GM12892 (cell line): ENCODE measurements around the gene PLEK2. TPM values are rescaled to one million over a fixed set of nuclear protein-coding genes. Genes with fewer than 3 reads are reported as not detected.
"Not testable (repeated sequence)": the region's sequence is repeated elsewhere in the genome, so short reads cannot be mapped to it uniquely, and the experiment has no call there.

Experiments used
- DNase-seq: peaks from one replicate; pipeline ENCODE4 v3.0.0; 2011; ENCODE audit not compliant: insufficient read length
- FAIRE-seq: peaks from 2 replicates; lab custom pipeline; 2011; peaks lifted over from hg19 to GRCh38; lab: Jason Lieb, UNC
- POLR2A ChIP-seq: IDR thresholded peaks from 2 replicates; pipeline ENCODE4 v1.6.1; 2011; ENCODE audit warnings: low read depth, low read length, control low read depth
- POLR2AphosphoS5 ChIP-seq: IDR thresholded peaks from 2 replicates; pipeline ENCODE4 v1.6.1; 2011; ENCODE audit warnings: low read depth, low read length, control low read depth
- TAF1 ChIP-seq: IDR thresholded peaks from 2 replicates; pipeline ENCODE4 v1.6.1; 2011; ENCODE audit warnings: low read depth, mild to moderate bottlenecking, control low read depth, low read length, borderline replicate concordance
- polyA plus RNA-seq: library from polyadenylated mRNA; unstranded; fragments of >200 nt; gene quantifications from one replicate; pipeline ENCODE4 v1.2.1, GENCODE V29; 2012; ENCODE audit warnings: missing spikeins, inconsistent platforms; ENCODE audit not compliant: missing spikeins

PLEK2 gene
- not detected for polyA plus RNA-seq

- DNase-seq (no peak), FAIRE-seq (no peak)
- no peak for TF ChIP-seq POLR2AphosphoS5
- TF ChIP-seq TAF1 = no peak
- TF ChIP-seq POLR2A = no peak
Measured at GRCh38 chr14:67411820-67412421, at the start of gene PLEK2. PLEK2 (minus strand) TSS chr14:67412165; CDS start chr14:67412059, 106 bp downstream.

GRCh38 chr14:67461341-67461985, 49.5 kb upstream of the PLEK2 start:
- FAIRE-seq = no peak
- DNase-seq = no peak
- TF ChIP-seq POLR2AphosphoS5 = no peak
- TF ChIP-seq POLR2A = no peak
- no peak for TF ChIP-seq TAF1

GRCh38 chr14:67459336-67459735, 47.4 kb upstream of the PLEK2 start:
- TF ChIP-seq TAF1 (no peak), POLR2A (no peak), POLR2AphosphoS5 (no peak)
- FAIRE-seq (no peak), DNase-seq (no peak)

- DNase-seq (no peak), FAIRE-seq (no peak)
- TF ChIP-seq POLR2AphosphoS5 (no peak), TAF1 (no peak), POLR2A (no peak)
Measured at GRCh38 chr14:67457782-67458181, 45.8 kb upstream of the PLEK2 start.

- DNase-seq (no peak), FAIRE-seq (no peak)
- TF ChIP-seq POLR2AphosphoS5 = no peak
- TF ChIP-seq POLR2A = no peak
- no peak for TF ChIP-seq TAF1
Measured at GRCh38 chr14:67456732-67457131, 44.8 kb upstream of the PLEK2 start.

GRCh38 chr14:67453575-67454300, 41.8 kb upstream of the PLEK2 start:
- FAIRE-seq (no peak), DNase-seq (no peak)
- TF ChIP-seq POLR2A (no peak), TAF1 (no peak), POLR2AphosphoS5 (no peak)

GRCh38 chr14:67451667-67452066, 39.7 kb upstream of the PLEK2 start:
- DNase-seq, FAIRE-seq: not testable (repeated sequence)

- no peak for TF ChIP-seq POLR2A
- TF ChIP-seq TAF1 = no peak
- TF ChIP-seq POLR2AphosphoS5 = no peak
- FAIRE-seq (no peak), DNase-seq (no peak)
Measured at GRCh38 chr14:67449096-67449495, 37.1 kb upstream of the PLEK2 start.

GRCh38 chr14:67447033-67447381, 35.0 kb upstream of the PLEK2 start:
- FAIRE-seq (no peak), DNase-seq (no peak)
- TF ChIP-seq POLR2AphosphoS5 (no peak), TAF1 (no peak), POLR2A (no peak)

- no peak for DNase-seq
- no peak for TF ChIP-seq POLR2AphosphoS5
- TF ChIP-seq POLR2A = no peak
- TF ChIP-seq TAF1 = no peak
- no peak for FAIRE-seq
Measured at GRCh38 chr14:67446371-67447032, 34.5 kb upstream of the PLEK2 start.

GRCh38 chr14:67444395-67444794, 32.4 kb upstream of the PLEK2 start:
- no peak for DNase-seq
- TF ChIP-seq TAF1 (no peak), POLR2A (no peak), POLR2AphosphoS5 (no peak)

More at GRCh38 chr14:67444395-67444794, 32.4 kb upstream of the PLEK2 start:
- FAIRE-seq = no peak
